MCF 10A (cell line): ENCODE data around the gene VPS4A. TPM values are rescaled to one million over a fixed set of nuclear protein-coding genes. Genes with fewer than 3 reads are reported as not detected.

Experiments
- BruUV-seq: library from RNA; stranded (reverse); fragments of 400-500 nt; replicated peaks from 2 replicates; lab custom pipeline; 2021; lab: Mats Ljungman, UMichigan
- CTCF ChIA-PET: fragments of 300-600 bp; sonication (Branson Sonifier 250); formaldehyde crosslinking; extraction: SDS; loops from one replicate; lab custom pipeline; 2021; ENCODE audit warnings: antibody characterized with exemption, inconsistent platforms; lab: Yijun Ruan, JAX
- POLR2A ChIA-PET: fragments of 300-600, 350-650 bp; sonication (Branson Sonifier 250); formaldehyde crosslinking; extraction: SDS; loops from one replicate; lab custom pipeline; 2020; ENCODE audit warnings: antibody characterized with exemption, inconsistent platforms; lab: Yijun Ruan, JAX
- DNase-seq: peaks from one replicate; pipeline ENCODE4 v3.0.0-alpha.2; 2018; ENCODE audit not compliant: unreplicated experiment
- H3K27ac Mint-ChIP-seq: one replicate; pipeline ENCODE4 v1.8.0; 2022; ENCODE audit warnings: mild to moderate bottlenecking, low read depth, mixed read lengths; ENCODE audit not compliant: unreplicated experiment
- H3K27me3 Mint-ChIP-seq: one replicate; pipeline ENCODE4 v1.8.0; 2022; ENCODE audit warnings: mixed read lengths; ENCODE audit not compliant: insufficient read depth, unreplicated experiment
- H3K36me3 Mint-ChIP-seq: one replicate; pipeline ENCODE4 v1.8.0; 2022; ENCODE audit warnings: mild to moderate bottlenecking, moderate library complexity, mixed read lengths; ENCODE audit not compliant: insufficient read depth, unreplicated experiment
- H3K4me1 Mint-ChIP-seq: one replicate; pipeline ENCODE4 v1.8.0; 2022; ENCODE audit warnings: mixed read lengths; ENCODE audit not compliant: insufficient read depth, unreplicated experiment
- H3K4me3 Mint-ChIP-seq: one replicate; pipeline ENCODE4 v1.8.0; 2022; ENCODE audit warnings: mild to moderate bottlenecking, moderate library complexity, mixed read lengths; ENCODE audit not compliant: unreplicated experiment
- H3K9me3 Mint-ChIP-seq: one replicate; pipeline ENCODE4 v1.8.0; 2022; ENCODE audit warnings: mixed read lengths; ENCODE audit not compliant: unreplicated experiment
- intact Hi-C: fragments of 100-400 bp; cut with micrococcal nuclease; formaldehyde crosslinking; loops from 2 replicates; pipeline ENCODE4 v1.14.1; 2022
- total RNA-seq: library from RNA; stranded (reverse); gene quantifications from 2 replicates; pipeline ENCODE4 v1.2.3, GENCODE V29; 2022
- TF ChIP-seq, protein P1 (sequence below): fragments of 200-600 bp; IDR thresholded peaks from one replicate; pipeline ENCODE4 v1.8.0; 2022; ENCODE audit warnings: antibody characterized with exemption, mild to moderate bottlenecking; ENCODE audit not compliant: unreplicated experiment

The VPS4A gene
- total RNA-seq, 1 experiment from 2014 or later = 38.6 TPM

DNA sequence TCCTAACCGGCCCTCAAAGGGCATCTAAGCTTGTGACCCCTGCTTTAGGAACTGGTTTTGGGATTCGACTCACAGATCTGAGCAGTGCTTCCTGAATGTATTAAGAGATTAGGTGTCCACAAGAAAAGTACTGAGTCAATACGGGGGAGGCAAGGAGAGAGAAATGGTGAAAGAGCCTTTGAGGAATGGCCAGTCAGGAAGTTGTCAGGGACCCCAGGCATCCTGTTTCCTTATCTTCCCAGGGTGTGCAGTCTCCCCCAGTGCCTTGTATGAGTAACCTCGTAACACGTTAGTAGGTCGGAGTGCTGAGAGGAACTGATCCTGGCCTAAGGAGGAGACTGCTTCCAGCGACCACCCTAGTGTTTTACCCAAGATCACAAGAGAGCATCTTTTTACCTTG, 56.8 kb downstream of the VPS4A start:
- POLR2A ChIA-PET = interaction anchor here (0.6 kb wide), 1 partner anchor 347 kb away, joined by 3 read pairs; no protein-coding TSS in a partner anchor
- TF ChIP-seq, protein P1, sequence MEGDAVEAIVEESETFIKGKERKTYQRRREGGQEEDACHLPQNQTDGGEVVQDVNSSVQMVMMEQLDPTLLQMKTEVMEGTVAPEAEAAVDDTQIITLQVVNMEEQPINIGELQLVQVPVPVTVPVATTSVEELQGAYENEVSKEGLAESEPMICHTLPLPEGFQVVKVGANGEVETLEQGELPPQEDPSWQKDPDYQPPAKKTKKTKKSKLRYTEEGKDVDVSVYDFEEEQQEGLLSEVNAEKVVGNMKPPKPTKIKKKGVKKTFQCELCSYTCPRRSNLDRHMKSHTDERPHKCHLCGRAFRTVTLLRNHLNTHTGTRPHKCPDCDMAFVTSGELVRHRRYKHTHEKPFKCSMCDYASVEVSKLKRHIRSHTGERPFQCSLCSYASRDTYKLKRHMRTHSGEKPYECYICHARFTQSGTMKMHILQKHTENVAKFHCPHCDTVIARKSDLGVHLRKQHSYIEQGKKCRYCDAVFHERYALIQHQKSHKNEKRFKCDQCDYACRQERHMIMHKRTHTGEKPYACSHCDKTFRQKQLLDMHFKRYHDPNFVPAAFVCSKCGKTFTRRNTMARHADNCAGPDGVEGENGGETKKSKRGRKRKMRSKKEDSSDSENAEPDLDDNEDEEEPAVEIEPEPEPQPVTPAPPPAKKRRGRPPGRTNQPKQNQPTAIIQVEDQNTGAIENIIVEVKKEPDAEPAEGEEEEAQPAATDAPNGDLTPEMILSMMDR = no peak
- peaks cover 5% of the 10 kb centered on the region for H3K4me1 Mint-ChIP-seq
- no peak for DNase-seq
- no peak overlapping the region for H3K4me3 Mint-ChIP-seq
- H3K9me3 Mint-ChIP-seq = no peaks in the 10 kb centered on the region
- no TSS peak for BruUV-seq
- no peaks in the 10 kb centered on the region for H3K27me3 Mint-ChIP-seq
- H3K36me3 Mint-ChIP-seq = peaks cover 93% of the 10 kb centered on the region
- CTCF ChIA-PET = interaction anchor here (0.6 kb wide), 1 partner anchor 11 kb away, joined by 3 read pairs; no protein-coding TSS in a partner anchor
- H3K27ac Mint-ChIP-seq = no peak overlapping the region
- intact Hi-C loops = no loop called here

DNA sequence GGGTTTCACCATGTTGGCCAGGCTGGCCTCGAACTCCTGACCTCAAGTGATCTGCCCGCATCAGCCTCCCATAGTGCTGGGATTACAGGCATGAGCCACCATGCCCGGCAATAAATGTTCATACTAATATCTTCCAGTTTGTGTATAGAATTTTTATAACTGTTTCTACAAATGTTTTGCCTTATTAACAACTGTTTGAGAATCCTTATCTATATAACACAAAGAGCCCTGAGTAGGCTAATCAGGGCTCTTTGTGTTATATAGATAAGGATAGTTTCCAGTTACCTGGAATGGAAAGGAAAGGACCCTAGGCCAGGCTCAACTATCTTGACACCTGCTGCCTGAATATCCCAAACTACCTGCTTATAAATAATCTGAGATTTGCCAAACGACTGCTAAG, 57.7 kb downstream of the VPS4A start:
- H3K4me3 Mint-ChIP-seq = no peak overlapping the region
- intact Hi-C loops = no loop called here
- H3K4me1 Mint-ChIP-seq = peaks cover 5% of the 10 kb centered on the region
- no peaks in the 10 kb centered on the region for H3K27me3 Mint-ChIP-seq
- no peak overlapping the region for H3K27ac Mint-ChIP-seq
- CTCF ChIA-PET = no interaction called here
- peaks cover 86% of the 10 kb centered on the region for H3K36me3 Mint-ChIP-seq
- no TSS peak for BruUV-seq
- no peaks in the 10 kb centered on the region for H3K9me3 Mint-ChIP-seq
- no peak for DNase-seq
- POLR2A ChIA-PET = no interaction called here
- TF ChIP-seq, protein P1 = no peak

DNA sequence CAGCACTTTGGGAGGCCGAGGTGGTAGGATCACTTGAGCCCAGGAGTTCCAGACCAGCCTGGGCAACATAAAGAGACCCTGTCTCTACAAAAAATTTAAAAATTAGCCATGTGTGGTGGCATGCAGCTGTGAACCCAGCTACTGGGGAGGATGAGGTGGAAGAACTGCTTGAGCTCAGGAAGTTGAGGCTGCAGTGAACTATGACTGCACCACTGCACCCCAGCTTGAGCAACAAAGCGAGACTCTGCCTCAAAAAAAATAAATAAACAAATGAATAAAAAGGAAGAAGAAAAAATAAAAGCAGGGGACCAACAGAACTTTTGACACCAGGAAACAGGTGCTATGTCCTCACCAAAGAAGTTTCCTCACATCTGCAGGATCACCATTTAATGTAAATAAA, 60.4 kb downstream of the VPS4A start:
- Mint-ChIP-seq H3K27me3 (no peaks in the 10 kb centered on the region), H3K36me3 (peaks cover 65% of the 10 kb centered on the region), H3K4me3 (no peak overlapping the region), H3K27ac (no peak overlapping the region), H3K9me3 (no peaks in the 10 kb centered on the region), H3K4me1 (peaks cover 5% of the 10 kb centered on the region)
- intact Hi-C loops = no loop called here
- ChIA-PET POLR2A (no interaction called here), CTCF (interaction anchor here (0.7 kb wide), 1 partner anchor 1087 kb away, joined by 4 read pairs; no protein-coding TSS in a partner anchor)
- DNase-seq = no peak
- TF ChIP-seq, protein P1 = no peak
- BruUV-seq = no TSS peak

DNA sequence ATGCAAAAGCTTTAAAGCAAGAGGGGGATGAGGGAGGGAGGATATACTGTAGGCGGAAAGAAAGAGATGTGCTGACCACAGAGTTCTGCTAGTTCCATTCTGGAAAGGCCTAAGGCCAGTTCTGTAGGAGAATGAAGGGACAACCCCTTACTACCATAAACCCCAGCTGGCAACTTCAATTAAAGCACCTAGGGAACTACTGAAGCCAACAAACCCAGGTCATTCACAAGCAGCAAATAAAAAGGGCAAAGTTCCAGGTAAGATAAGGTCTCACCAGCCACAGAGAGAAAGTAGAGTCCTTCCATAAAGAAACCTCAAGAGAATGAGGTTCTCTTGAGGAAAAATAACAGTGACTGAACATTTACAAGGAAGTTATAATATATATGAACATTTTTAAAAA, 61.9 kb downstream of the VPS4A start:
- no peak for DNase-seq
- H3K27ac Mint-ChIP-seq = no peak overlapping the region
- no peak overlapping the region for H3K4me3 Mint-ChIP-seq
- peaks cover 5% of the 10 kb centered on the region for H3K4me1 Mint-ChIP-seq
- peaks cover 66% of the 10 kb centered on the region for H3K36me3 Mint-ChIP-seq
- intact Hi-C loops = no loop called here
- H3K27me3 Mint-ChIP-seq = no peaks in the 10 kb centered on the region
- TF ChIP-seq, protein P1 = no peak
- no TSS peak for BruUV-seq
- no peaks in the 10 kb centered on the region for H3K9me3 Mint-ChIP-seq
- POLR2A ChIA-PET = interaction anchor here (0.8 to 1.1 kb wide), 2 partner anchors 11 to 12 kb away, joined by 3 to 4 read pairs; no protein-coding TSS in a partner anchor
- CTCF ChIA-PET = interaction anchor here (0.5 to 0.7 kb wide), 2 partner anchors 32 to 1931 kb away, joined by 3 to 4 read pairs; no protein-coding TSS in a partner anchor

Other genes with a start within 250 kb of the VPS4A start
- 0.72 and 2.8 TPM in 2 replicates for gene HAS3, start 205.7 kb upstream of the VPS4A start, total RNA-seq
- 107 and 113 TPM in 2 replicates for gene CHTF8, start 178.8 kb upstream of the VPS4A start, total RNA-seq
- gene UTP4, start 178.7 kb upstream of the VPS4A start, total RNA-seq = 77.1 and 97.1 TPM in 2 replicates
- 20.2 and 20.6 TPM in 2 replicates for gene SNTB2, start 124.2 kb upstream of the VPS4A start, total RNA-seq
- gene PDF, start 19.2 kb downstream of the VPS4A start, total RNA-seq = 19.4 and 24.8 TPM in 2 replicates
- 29.3 and 33.3 TPM in 2 replicates for gene COG8, start 28.2 kb downstream of the VPS4A start, total RNA-seq
- gene NIP7, start 28.4 kb downstream of the VPS4A start, total RNA-seq = 55.4 and 62.1 TPM in 2 replicates
- 0.51 and 1.2 TPM in 2 replicates for gene TMED6, start 40.4 kb downstream of the VPS4A start, total RNA-seq
- gene TERF2, start 74.7 kb downstream of the VPS4A start, total RNA-seq = 38.4 and 41.9 TPM in 2 replicates
- 112 and 118 TPM in 2 replicates for gene CYB5B, start 113.3 kb downstream of the VPS4A start, total RNA-seq